H1 (cell line): ENCODE results near the gene THADA. TPM values are rescaled to one million over a fixed set of nuclear protein-coding genes. Genes with fewer than 3 reads are reported as not detected.

Source experiments
- RFX5 ChIP-seq: IDR thresholded peaks from 2 replicates; pipeline ENCODE4 v1.6.1; 2011; ENCODE audit warnings: low read depth, low read length, improper control_type of control experiment, borderline replicate concordance
- SP1 ChIP-seq: IDR thresholded peaks from 2 replicates; pipeline ENCODE4 v1.6.1; 2011; ENCODE audit warnings: low read depth, low read length
- polyA plus RNA-seq, 7 experiments: library from polyadenylated mRNA; depleted of rRNA in 3 of 7; stranded (reverse) in 5 of 7; unstranded in 2 of 7; fragments of >200 nt in 5 of 7; fragments of 200-250 nt in 2 of 7; gene quantifications; 1 replicate in 5 of 7; 2 replicates in 1 of 7; 4 replicates in 1 of 7; pipeline versions ENCODE4 v1.2.1 to v1.2.3, GENCODE V29; 2011 to 2013; ENCODE audit warnings: missing spikeins in 2 of 7, mixed read lengths in 2 of 7
- total RNA-seq: library from RNA; stranded (reverse); fragmentation: NEBNext Ultra II Directional; extraction: Animal tissue kit (Norgen Biotek cat#: 25700); gene quantifications from 2 replicates; pipeline ENCODE4 v1.2.1, GENCODE V29; 2021

THADA gene
- total and polyA plus RNA-seq, 2 of the 8 experiments (the other 6 are each of a cell fraction or from before 2014, with no cell fraction given), result 22.4 to 26.8 TPM

DNA sequence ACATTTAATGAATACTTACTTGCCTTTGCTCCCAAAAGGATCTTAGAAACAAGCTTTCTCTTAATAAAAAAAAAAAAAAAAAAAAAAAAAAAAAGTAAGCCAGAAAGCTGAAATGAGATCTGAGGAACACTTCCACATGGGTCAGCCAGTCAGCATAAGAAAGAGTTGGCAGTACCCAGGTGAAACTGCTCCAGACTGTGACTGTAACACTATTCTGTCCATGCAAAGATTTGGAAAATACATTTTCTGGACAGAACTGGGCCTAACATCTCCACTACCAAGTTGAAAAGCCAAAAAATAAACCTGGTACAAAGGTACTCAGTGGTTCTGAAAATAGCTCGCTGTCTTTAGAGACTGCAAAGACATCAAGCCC lies 135.7 kb downstream of the THADA start (continued):
- no peak for TF ChIP-seq SP1
- no peak for TF ChIP-seq RFX5
